Right lobe of liver (tissue), 4 donors: ENCODE measurements around the gene AMPD2.

Experiments used
- CTCF ChIP-seq, 4 donors: fragments of 200-600 bp in 3 of 4; fragments of 450-650 bp in 1 of 4; IDR thresholded peaks; one replicate each; pipeline versions ENCODE4 v1.5.1 to v1.8.0; 2016 to 2022; ENCODE audit warnings: antibody characterized with exemption in 4 of 4, mild to moderate bottlenecking in 2 of 4
- POLR2A ChIP-seq: fragments of 450-650 bp; IDR thresholded peaks from one replicate; pipeline ENCODE4 v1.6.1; 2017; ENCODE audit warnings: antibody characterized with exemption, mild to moderate bottlenecking
- donor health status: DM: no; HTN: no; CAD: no.
- donor health status: DM: no; HTN: no; CAD: no.
- donor health status: DM: no; HTN: yes; CAD: no.

GRCh38 chr1:109620841-109621286, 1.2 kb downstream of the AMPD2 start:
- TF ChIP-seq CTCF (IDR thresholded peaks at IDR 0.05), result no peak
- no peak for TF ChIP-seq POLR2A
